ENCODE measurements around the gene PALM2AKAP2.

GRCh38 chr9:109767404-109767803 is 12.6 kb upstream of the PALM2AKAP2 start:
- TF ChIP-seq POLR2A (IDR thresholded peaks at IDR 0.05) (no peak), CTCF (IDR thresholded peaks at IDR 0.05) (no peak), EP300 (IDR thresholded peaks at IDR 0.05; ENCODE audit: low read depth) (no peak)
